ENCODE measurements around the gene IQSEC1. TPM values are rescaled to one million over a fixed set of nuclear protein-coding genes. Genes with fewer than 3 reads are reported as not detected.

The IQSEC1 gene
- total and polyA plus RNA-seq, 9 of the 15 experiments (the other 6 are each of a cell fraction or from before 2014, with no cell fraction given): 0.56 to 39.0 (median 6.8) TPM

DNA sequence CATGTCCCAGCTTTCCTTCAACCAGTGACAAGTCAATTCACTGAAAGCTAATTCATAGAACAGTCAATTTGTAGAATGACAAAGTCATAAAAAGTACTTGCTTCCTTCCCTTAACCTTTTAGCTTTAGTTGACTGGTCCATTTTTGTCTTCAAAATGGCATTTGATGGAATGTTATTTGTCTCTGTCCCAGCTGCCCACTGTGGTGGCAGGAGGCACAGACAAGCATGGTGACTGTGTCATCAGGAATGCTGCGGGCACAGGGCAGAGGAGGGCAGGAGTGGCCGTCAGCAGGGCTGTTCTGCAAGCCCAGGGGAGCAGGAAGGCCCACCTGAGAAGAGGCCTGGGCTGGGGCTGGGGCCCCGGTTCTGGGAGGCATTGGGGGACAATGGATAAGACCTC lies 10.0 kb downstream of the IQSEC1 start:
- DNase-seq (ENCODE audit: extremely low read depth in 1 of 4, low spot score in 3 of 4): no peak
- no TSS peak for BruUV-seq (replicated peaks)
- WGBS (ENCODE audit: insufficient coverage, low coverage, missing lambda C conversion rate): 0% methylated on average over 3 of the region's 3 CpGs
- ChIA-PET CTCF (ENCODE audit: low intra/inter-chr PET ratio) (no interaction called here), POLR2A (interaction anchor here (0.6 to 1.1 kb wide), 3 partner anchors 8 to 41 kb away, joined by 3 to 4 read pairs (median 3); no protein-coding TSS in a partner anchor)
- H3K9me3 ChIP-seq (replicated peaks; ENCODE audit: control insufficient read depth, insufficient read depth, low read depth, low read length): no peaks in the 10 kb centered on the region
- ATAC-seq: no peak
- peaks cover 0 to 29% of the 10 kb centered on the region in 2 experiments; a peak in 3 of 5 replicates for H3K4me1 ChIP-seq (replicated peaks in 1 of 2; ENCODE audit: control insufficient read depth in 2 of 2, insufficient read depth in 2 of 2, low read length in 2 of 2)
- H3K79me2 ChIP-seq (ENCODE audit: control insufficient read depth, insufficient read depth, low read length): no peaks in the 10 kb centered on the region
- peaks cover 19% of the 10 kb centered on the region for H4K20me1 ChIP-seq (replicated peaks; ENCODE audit: control insufficient read depth, insufficient read depth, low read length)
- no peaks in the 10 kb centered on the region for H3K36me3 ChIP-seq (ENCODE audit: control insufficient read depth, insufficient read depth, low read length)
- H3K27me3 ChIP-seq (ENCODE audit: control insufficient read depth in 2 of 2, insufficient read depth in 2 of 2, low read length in 2 of 2): peaks cover 43 to 76% of the 10 kb centered on the region in 2 experiments; a peak in 4 of 5 replicates
- in situ Hi-C loops (cut with MboI): no loop called here
- no peak overlapping the region for H3K4me2 ChIP-seq (ENCODE audit: insufficient read depth, low read length)
- no peak overlapping the region for H3K9ac ChIP-seq (ENCODE audit: insufficient read depth in 1 of 2, low read depth in 2 of 2, low read length in 2 of 2)
- no peak overlapping the region for H3K4me3 ChIP-seq
- FAIRE-seq: no peak
- intact Hi-C loops (cut with micrococcal nuclease): no loop called here
- no peak overlapping the region for H2AFZ ChIP-seq (ENCODE audit: low read depth, low read length)
- no peak overlapping the region for H3K27ac ChIP-seq (ENCODE audit: extremely low read depth, low read depth, low read length)
- H3K9me1 ChIP-seq (ENCODE audit: control insufficient read depth, insufficient read depth, low read length): no peaks in the 10 kb centered on the region
- TF ChIP-seq PML (IDR thresholded peaks at IDR 0.05; ENCODE audit: low read length): no peak
- TF ChIP-seq SMC3 (conservative IDR thresholded peaks at IDR 0.05; ENCODE audit: insufficient read depth, low read depth, low read length): no peak
- TF ChIP-seq ASH1L (IDR thresholded peaks at IDR 0.05; ENCODE audit: borderline replicate concordance, low read depth, partially characterized antibody): no peak
- TF ChIP-seq RHOXF2B (CRISPR knock-in tag; conservative IDR thresholded peaks at IDR 0.05): no peak
- TF ChIP-seq NCOA6 (IDR thresholded peaks at IDR 0.05): no peak
- no peak for TF ChIP-seq CBX3 (IDR thresholded peaks at IDR 0.05; ENCODE audit: borderline replicate concordance in 1 of 2, low read length in 2 of 2)
- no peak for TF ChIP-seq SIN3B (IDR thresholded peaks at IDR 0.05; ENCODE audit: low read depth)
- TF ChIP-seq, protein P1, sequence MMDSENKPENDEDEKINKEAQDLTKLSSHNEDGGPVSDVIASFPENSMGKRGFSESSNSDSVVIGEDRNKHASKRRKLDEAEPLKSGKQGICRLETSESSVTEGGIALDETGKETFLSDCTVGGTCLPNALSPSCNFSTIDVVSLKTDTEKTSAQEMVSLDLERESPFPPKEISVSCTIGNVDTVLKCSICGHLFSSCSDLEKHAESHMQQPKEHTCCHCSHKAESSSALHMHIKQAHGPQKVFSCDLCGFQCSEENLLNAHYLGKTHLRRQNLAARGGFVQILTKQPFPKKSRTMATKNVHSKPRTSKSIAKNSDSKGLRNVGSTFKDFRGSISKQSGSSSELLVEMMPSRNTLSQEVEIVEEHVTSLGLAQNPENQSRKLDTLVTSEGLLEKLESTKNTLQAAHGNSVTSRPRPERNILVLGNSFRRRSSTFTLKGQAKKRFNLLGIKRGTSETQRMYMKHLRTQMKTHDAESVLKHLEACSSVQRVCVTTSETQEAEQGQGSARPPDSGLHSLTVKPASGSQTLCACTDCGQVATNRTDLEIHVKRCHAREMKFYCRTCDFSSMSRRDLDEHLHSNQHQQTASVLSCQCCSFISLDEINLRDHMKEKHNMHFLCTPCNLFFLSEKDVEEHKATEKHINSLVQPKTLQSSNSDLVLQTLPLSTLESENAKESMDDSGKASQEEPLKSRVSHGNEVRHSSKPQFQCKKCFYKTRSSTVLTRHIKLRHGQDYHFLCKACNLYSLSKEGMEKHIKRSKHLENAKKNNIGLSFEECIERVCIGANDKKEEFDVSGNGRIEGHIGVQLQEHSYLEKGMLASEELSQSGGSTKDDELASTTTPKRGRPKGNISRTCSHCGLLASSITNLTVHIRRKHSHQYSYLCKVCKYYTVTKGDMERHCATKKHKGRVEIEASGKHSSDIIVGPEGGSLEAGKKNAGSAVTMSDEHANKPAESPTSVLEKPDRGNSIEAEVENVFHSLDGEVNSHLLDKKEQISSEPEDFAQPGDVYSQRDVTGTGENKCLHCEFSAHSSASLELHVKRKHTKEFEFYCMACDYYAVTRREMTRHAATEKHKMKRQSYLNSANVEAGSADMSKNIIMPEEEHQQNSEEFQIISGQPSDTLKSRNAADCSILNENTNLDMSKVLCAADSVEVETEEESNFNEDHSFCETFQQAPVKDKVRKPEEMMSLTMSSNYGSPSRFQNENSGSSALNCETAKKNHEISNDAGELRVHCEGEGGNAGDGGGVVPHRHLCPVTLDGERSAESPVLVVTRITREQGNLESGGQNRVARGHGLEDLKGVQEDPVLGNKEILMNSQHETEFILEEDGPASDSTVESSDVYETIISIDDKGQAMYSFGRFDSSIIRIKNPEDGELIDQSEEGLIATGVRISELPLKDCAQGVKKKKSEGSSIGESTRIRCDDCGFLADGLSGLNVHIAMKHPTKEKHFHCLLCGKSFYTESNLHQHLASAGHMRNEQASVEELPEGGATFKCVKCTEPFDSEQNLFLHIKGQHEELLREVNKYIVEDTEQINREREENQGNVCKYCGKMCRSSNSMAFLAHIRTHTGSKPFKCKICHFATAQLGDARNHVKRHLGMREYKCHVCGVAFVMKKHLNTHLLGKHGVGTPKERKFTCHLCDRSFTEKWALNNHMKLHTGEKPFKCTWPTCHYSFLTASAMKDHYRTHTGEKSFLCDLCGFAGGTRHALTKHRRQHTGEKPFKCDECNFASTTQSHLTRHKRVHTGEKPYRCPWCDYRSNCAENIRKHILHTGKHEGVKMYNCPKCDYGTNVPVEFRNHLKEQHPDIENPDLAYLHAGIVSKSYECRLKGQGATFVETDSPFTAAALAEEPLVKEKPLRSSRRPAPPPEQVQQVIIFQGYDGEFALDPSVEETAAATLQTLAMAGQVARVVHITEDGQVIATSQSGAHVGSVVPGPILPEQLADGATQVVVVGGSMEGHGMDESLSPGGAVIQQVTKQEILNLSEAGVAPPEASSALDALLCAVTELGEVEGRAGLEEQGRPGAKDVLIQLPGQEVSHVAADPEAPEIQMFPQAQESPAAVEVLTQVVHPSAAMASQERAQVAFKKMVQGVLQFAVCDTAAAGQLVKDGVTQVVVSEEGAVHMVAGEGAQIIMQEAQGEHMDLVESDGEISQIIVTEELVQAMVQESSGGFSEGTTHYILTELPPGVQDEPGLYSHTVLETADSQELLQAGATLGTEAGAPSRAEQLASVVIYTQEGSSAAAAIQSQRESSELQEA (IDR thresholded peaks at IDR 0.05; ENCODE audit: low read depth): no peak
- no peak for TF ChIP-seq ZNF57 (CRISPR knock-in tag; IDR thresholded peaks at IDR 0.05)
- TF ChIP-seq, protein P2, sequence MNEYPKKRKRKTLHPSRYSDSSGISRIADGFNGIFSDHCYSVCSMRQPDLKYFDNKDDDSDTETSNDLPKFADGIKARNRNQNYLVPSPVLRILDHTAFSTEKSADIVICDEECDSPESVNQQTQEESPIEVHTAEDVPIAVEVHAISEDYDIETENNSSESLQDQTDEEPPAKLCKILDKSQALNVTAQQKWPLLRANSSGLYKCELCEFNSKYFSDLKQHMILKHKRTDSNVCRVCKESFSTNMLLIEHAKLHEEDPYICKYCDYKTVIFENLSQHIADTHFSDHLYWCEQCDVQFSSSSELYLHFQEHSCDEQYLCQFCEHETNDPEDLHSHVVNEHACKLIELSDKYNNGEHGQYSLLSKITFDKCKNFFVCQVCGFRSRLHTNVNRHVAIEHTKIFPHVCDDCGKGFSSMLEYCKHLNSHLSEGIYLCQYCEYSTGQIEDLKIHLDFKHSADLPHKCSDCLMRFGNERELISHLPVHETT (CRISPR knock-in tag; conservative IDR thresholded peaks at IDR 0.05 in 1 of 2, IDR thresholded peaks at IDR 0.05 in 1 of 2): no peak
- TF ChIP-seq, protein P3, sequence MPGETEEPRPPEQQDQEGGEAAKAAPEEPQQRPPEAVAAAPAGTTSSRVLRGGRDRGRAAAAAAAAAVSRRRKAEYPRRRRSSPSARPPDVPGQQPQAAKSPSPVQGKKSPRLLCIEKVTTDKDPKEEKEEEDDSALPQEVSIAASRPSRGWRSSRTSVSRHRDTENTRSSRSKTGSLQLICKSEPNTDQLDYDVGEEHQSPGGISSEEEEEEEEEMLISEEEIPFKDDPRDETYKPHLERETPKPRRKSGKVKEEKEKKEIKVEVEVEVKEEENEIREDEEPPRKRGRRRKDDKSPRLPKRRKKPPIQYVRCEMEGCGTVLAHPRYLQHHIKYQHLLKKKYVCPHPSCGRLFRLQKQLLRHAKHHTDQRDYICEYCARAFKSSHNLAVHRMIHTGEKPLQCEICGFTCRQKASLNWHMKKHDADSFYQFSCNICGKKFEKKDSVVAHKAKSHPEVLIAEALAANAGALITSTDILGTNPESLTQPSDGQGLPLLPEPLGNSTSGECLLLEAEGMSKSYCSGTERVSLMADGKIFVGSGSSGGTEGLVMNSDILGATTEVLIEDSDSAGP (CRISPR knock-in tag; IDR thresholded peaks at IDR 0.05): no peak
- TF ChIP-seq ZNF75A (CRISPR knock-in tag; IDR thresholded peaks at IDR 0.05): no peak
